HEK293T (cell line): ENCODE data around the gene TBC1D20.
"Not testable (repeated sequence)": the region's sequence is repeated elsewhere in the genome, so short reads cannot be mapped to it uniquely, and the experiment has no call there.

Source experiments
- CTCF ChIA-PET: fragments of 350-600 bp; formaldehyde crosslinking; extraction: SDS; loops from one replicate; lab custom pipeline; 2021; ENCODE audit warnings: antibody characterized with exemption, inconsistent platforms; lab: Yijun Ruan, JAX
- POLR2A ChIA-PET: fragments of 350-600 bp; formaldehyde crosslinking; extraction: SDS; loops from one replicate; lab custom pipeline; 2020; ENCODE audit warnings: antibody characterized with exemption, inconsistent platforms; lab: Yijun Ruan, JAX
- DNase-seq: peaks from one replicate; pipeline ENCODE4 v3.0.0; 2012; ENCODE audit warnings: mixed read lengths; ENCODE audit errors: extremely low spot score
- ARNT ChIP-seq: fragments of 450-650 bp; IDR thresholded peaks from 2 replicates; pipeline ENCODE4 v1.6.1; 2017; ENCODE audit warnings: mild to moderate bottlenecking
- BHLHE40 ChIP-seq: fragments of 450-650 bp; IDR thresholded peaks from 2 replicates; pipeline ENCODE4 v1.6.1; 2016; ENCODE audit warnings: mild to moderate bottlenecking, moderate library complexity, borderline replicate concordance
- CTBP1 ChIP-seq: fragments of 450-650 bp; IDR thresholded peaks from 2 replicates; pipeline ENCODE4 v1.6.1; 2016; ENCODE audit warnings: borderline replicate concordance
- ELF4 ChIP-seq: fragments of 450-650 bp; IDR thresholded peaks from 2 replicates; pipeline ENCODE4 v1.6.1; 2017; ENCODE audit warnings: antibody characterized with exemption
- FOXA1 ChIP-seq: fragments of 450-650 bp; IDR thresholded peaks from 2 replicates; pipeline ENCODE4 v1.6.1; 2016; ENCODE audit warnings: mild to moderate bottlenecking
- FOXK2 ChIP-seq: fragments of 450-650 bp; IDR thresholded peaks from 2 replicates; pipeline ENCODE4 v1.6.1; 2016; ENCODE audit warnings: mild to moderate bottlenecking
- FOXM1 ChIP-seq: fragments of 450-650 bp; IDR thresholded peaks from 2 replicates; pipeline ENCODE4 v1.6.1; 2017; ENCODE audit warnings: mild to moderate bottlenecking, borderline replicate concordance
- HDGF ChIP-seq: fragments of 450-650 bp; IDR thresholded peaks from 2 replicates; pipeline ENCODE4 v1.6.1; 2017; ENCODE audit warnings: antibody characterized with exemption, borderline replicate concordance
- L3MBTL2 ChIP-seq: fragments of 450-650 bp; conservative IDR thresholded peaks from 2 replicates; pipeline ENCODE4 v1.6.1; 2016; ENCODE audit warnings: mild to moderate bottlenecking
- LEF1 ChIP-seq: fragments of 450-650 bp; IDR thresholded peaks from 2 replicates; pipeline ENCODE4 v1.6.1; 2017; ENCODE audit warnings: mild to moderate bottlenecking, borderline replicate concordance
- NFRKB ChIP-seq: fragments of 450-650 bp; IDR thresholded peaks from 2 replicates; pipeline ENCODE4 v1.6.1; 2016; ENCODE audit warnings: mild to moderate bottlenecking, moderate library complexity
- PKNOX1 ChIP-seq: fragments of 450-650 bp; IDR thresholded peaks from 2 replicates; pipeline ENCODE4 v1.6.1; 2016
- SP1 ChIP-seq: fragments of 450-650 bp; IDR thresholded peaks from 2 replicates; pipeline ENCODE4 v1.6.1; 2017
- SUZ12 ChIP-seq: fragments of 450-650 bp; IDR thresholded peaks from 2 replicates; pipeline ENCODE4 v1.6.1; 2016; ENCODE audit warnings: mild to moderate bottlenecking
- TARDBP ChIP-seq: fragments of 450-650 bp; IDR thresholded peaks from 2 replicates; pipeline ENCODE4 v1.6.1; 2016
- ZNF384 ChIP-seq: fragments of 450-650 bp; IDR thresholded peaks from 2 replicates; pipeline ENCODE4 v1.6.1; 2016

Gene TBC1D20

DNA sequence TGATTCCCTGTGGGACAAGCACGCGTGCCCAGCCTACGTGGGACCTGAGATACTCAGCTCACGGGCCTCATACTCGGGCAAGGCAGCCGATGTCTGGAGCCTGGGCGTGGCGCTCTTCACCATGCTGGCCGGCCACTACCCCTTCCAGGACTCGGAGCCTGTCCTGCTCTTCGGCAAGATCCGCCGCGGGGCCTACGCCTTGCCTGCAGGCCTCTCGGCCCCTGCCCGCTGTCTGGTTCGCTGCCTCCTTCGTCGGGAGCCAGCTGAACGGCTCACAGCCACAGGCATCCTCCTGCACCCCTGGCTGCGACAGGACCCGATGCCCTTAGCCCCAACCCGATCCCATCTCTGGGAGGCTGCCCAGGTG lies 66.1 kb downstream of the TBC1D20 start:
- ChIA-PET POLR2A (interaction anchor here (1.0 to 1.1 kb wide), 2 partner anchors 11 to 13 kb away, joined by 3 to 5 read pairs; no protein-coding TSS in a partner anchor), CTCF (no interaction called here)
- TF ChIP-seq LEF1 (no peak), FOXA1 (no peak), ARNT (no peak), HDGF (no peak), L3MBTL2 (no peak), ELF4 (no peak), ZNF384 (no peak), FOXM1 (no peak), SUZ12 (no peak), CTBP1 (no peak), TARDBP (no peak), PKNOX1 (no peak), SP1 (no peak), NFRKB (no peak), FOXK2 (no peak), BHLHE40 (no peak)
- no peak for DNase-seq

DNA sequence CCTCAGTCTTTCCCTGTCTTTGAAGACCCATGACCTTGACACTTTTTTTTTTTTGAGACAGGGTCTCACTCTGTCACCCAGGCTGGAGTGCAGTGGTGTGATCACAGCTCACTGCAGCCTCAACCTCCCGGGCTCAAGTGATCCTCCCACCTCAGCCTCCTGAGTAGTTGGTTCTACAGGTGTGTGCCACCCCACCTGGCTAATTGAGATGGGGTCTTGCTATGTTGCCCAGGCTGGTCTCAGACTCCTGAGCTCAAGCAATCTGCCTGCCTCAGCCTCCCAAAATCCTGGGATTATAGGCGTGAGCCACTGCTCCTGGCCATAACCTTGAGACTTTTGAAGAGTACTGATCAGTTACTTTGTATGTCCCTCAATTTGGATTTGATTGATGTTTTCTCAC lies 69.0 kb downstream of the TBC1D20 start:
- POLR2A ChIA-PET = interaction anchor here (2.2 kb wide), 1 partner anchor 14 kb away, joined by 5 read pairs; no protein-coding TSS in a partner anchor
- DNase-seq, CTCF ChIA-PET: not testable (repeated sequence)

DNA sequence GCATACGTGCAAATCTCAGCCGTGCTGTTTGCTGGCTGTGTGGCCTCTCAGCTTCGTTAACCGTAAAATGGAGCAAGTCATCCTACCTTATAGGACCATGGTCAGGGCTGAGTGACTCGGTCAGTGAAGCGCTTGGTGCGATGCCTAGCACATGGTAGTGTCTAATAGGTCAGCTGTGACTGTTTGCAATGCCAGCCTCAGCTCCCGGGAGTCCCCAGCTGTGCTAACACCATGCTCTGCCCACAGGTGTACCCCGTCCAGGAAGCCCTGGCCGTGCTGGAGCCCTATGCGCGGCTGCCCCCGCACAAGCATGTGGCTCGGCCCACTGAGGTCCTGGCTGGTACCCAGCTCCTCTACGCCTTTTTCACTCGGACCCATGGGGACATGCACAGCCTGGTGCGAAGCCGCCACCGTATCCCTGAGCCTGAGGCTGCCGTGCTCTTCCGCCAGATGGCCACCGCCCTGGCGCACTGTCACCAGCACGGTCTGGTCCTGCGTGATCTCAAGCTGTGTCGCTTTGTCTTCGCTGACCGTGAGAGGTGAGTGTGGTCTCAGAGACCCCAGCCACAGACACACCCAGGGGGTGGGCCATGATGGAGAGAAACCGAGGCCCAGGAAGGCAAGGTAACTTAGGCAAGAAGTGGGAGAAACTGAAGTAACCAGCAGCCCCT lies 71.2 kb downstream of the TBC1D20 start:
- CTCF ChIA-PET = no interaction called here
- POLR2A ChIA-PET = interaction anchor here (1.2 kb wide), 1 partner anchor 16 kb away, joined by 3 read pairs; no protein-coding TSS in a partner anchor
- TF ChIP-seq ZNF384 (no peak), PKNOX1 (no peak), LEF1 (no peak), HDGF (no peak), CTBP1 (no peak), ARNT (no peak), NFRKB (no peak), ELF4 (no peak), TARDBP (no peak), FOXA1 (no peak), L3MBTL2 (no peak), FOXK2 (no peak), FOXM1 (no peak), SP1 (no peak), SUZ12 (no peak)

GRCh38 chr20:389220-389619 lies 73.1 kb downstream of the TBC1D20 start:
- DNase-seq = no peak
- TF ChIP-seq TARDBP = no peak
- TF ChIP-seq L3MBTL2 = no peak
- no peak for TF ChIP-seq ARNT
- TF ChIP-seq BHLHE40 = no peak
- no peak for TF ChIP-seq CTBP1
- no peak for TF ChIP-seq ZNF384
- no peak for TF ChIP-seq PKNOX1
- no peak for TF ChIP-seq NFRKB
- no peak for TF ChIP-seq SUZ12
- TF ChIP-seq LEF1 = no peak
- no peak for TF ChIP-seq FOXK2
- no peak for TF ChIP-seq FOXM1
- TF ChIP-seq ELF4 = no peak
- no peak for TF ChIP-seq HDGF
- ChIA-PET CTCF (no interaction called here), POLR2A (interaction anchor here (1.3 kb wide), 1 partner anchor 18 kb away, joined by 3 read pairs; no protein-coding TSS in a partner anchor)

More for the DNA sequence above, 71.2 kb downstream of the TBC1D20 start:
- no peak for DNase-seq

DNA sequence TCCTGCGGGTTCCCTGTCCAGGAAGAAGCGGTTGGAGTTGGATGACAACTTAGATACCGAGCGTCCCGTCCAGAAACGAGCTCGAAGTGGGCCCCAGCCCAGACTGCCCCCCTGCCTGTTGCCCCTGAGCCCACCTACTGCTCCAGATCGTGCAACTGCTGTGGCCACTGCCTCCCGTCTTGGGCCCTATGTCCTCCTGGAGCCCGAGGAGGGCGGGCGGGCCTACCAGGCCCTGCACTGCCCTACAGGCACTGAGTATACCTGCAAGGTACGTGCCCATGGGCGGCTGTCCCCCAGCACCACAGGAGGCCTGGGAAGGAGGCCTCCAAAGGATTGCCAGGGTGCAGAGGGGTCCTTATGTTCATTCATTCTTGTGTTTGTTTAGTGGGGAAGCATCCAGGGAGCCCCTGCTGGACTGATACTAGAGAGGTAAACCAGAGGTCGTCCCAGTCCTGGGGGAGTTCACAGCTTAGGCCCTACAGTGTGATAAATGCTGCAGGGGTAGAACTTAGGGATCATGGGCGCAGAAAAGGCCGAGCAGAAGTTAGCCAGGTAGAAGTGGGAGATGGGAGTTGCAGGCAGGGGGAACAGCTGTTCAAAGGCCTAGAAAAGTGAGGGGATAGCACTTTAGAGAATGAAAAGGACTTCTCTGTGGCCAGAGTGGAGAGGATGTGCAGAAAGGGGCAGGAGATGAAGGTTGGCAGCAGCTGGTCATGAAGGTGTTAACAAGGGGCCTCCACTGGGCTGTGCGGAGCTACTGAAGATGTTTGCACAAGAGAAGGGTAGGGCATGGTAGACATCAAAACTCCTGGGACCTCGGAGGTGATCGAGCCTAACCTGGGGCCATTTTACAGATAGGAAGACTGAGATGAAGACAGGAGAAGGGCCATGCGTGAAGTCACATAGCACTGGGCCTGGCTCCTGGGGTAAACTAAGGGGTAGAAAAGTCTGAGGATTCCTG lies 74.0 kb downstream of the TBC1D20 start:
- DNase-seq = no peak
- TF ChIP-seq ELF4 = no peak
- TF ChIP-seq FOXM1 = no peak
- no peak for TF ChIP-seq FOXK2
- TF ChIP-seq NFRKB = no peak
- ChIA-PET POLR2A (interaction anchor here (1.3 kb wide), 1 partner anchor 19 kb away, joined by 3 read pairs; no protein-coding TSS in a partner anchor), CTCF (no interaction called here)

DNA sequence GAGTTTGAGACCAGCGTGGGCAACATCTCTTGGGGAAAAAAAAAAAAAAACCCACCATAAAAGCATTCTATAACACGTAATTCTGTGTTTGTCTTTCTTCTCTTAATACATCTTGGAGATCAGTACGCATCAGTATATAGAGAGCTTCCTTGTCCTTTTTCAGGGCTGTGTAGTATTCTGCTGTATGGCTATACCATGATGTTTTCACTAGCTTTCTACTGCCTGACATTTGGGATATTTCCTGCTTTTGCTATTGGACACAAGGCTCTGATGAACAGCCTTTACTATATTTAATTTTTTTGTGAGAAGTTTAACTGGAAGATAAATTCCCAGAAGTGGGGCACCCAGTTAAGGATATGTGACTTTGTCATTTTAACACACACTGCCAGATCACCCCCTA lies 74.8 kb downstream of the TBC1D20 start:
- TF ChIP-seq FOXM1 (no peak), LEF1 (no peak), FOXA1 (no peak), ELF4 (no peak), NFRKB (no peak), TARDBP (no peak), ARNT (no peak), L3MBTL2 (no peak), ZNF384 (no peak), CTBP1 (no peak), PKNOX1 (no peak), FOXK2 (no peak)
- CTCF ChIA-PET = no interaction called here
- DNase-seq = no peak
- POLR2A ChIA-PET = interaction anchor here (0.5 kb wide), 1 partner anchor 42 kb away, joined by 3 read pairs; no protein-coding TSS in a partner anchor

- POLR2A ChIA-PET = interaction anchor here (0.5 kb wide), 1 partner anchor 43 kb away, joined by 3 read pairs; no protein-coding TSS in a partner anchor
- CTCF ChIA-PET, DNase-seq: not testable (repeated sequence)
Observed at GRCh38 chr20:386634-387033, 75.7 kb downstream of the TBC1D20 start.
